H1 (cell line): Measurements from ENCODE around the gene HAS3. TPM values are rescaled to one million over a fixed set of nuclear protein-coding genes. Genes with fewer than 3 reads are reported as not detected.

Experiments
- CEBPB ChIP-seq: IDR thresholded peaks from 2 replicates; pipeline ENCODE4 v1.6.1; 2012; ENCODE audit warnings: low read depth, low read length
- KDM1A ChIP-seq: fragments of 200-600, 300-600 bp; sonication (generic); IDR thresholded peaks from 2 replicates; pipeline ENCODE4 v1.7.1; 2016; ENCODE audit warnings: mild to moderate bottlenecking, low read length, borderline replicate concordance
- PHF8 ChIP-seq: fragments of 200-600 bp; sonication (generic); conservative IDR thresholded peaks from 2 replicates; pipeline ENCODE4 v1.7.1; 2012; ENCODE audit warnings: low read depth, mild to moderate bottlenecking, inconsistent platforms, low read length, moderate library complexity
- POLR2AphosphoS5 ChIP-seq: IDR thresholded peaks from 2 replicates; pipeline ENCODE4 v1.6.1; 2011; ENCODE audit warnings: low read depth, low read length
- RNF2 ChIP-seq: fragments of 200-900, 300-1000 bp; sonication (generic); IDR thresholded peaks from 2 replicates; pipeline ENCODE4 v1.7.1; 2016; ENCODE audit warnings: borderline replicate concordance, low read depth, mild to moderate bottlenecking, antibody characterized with exemption, low read length; ENCODE audit not compliant: poor library complexity, severe bottlenecking; ENCODE audit errors: missing control alignments
- SAP30 ChIP-seq: fragments of 300-600 bp; sonication (generic); IDR thresholded peaks from 2 replicates; pipeline ENCODE4 v1.7.1; 2012; ENCODE audit warnings: low read length, moderate library complexity, mild to moderate bottlenecking, inconsistent platforms; ENCODE audit not compliant: insufficient read depth, insufficient replicate concordance
- SIN3A ChIP-seq, 2 experiments: IDR thresholded peaks in 1 of 2; conservative IDR thresholded peaks in 1 of 2; 2 replicates each; pipeline ENCODE4 v1.6.1; 2011 to 2012; ENCODE audit warnings: low read length in 2 of 2, improper control_type of control experiment in 1 of 2, low read depth in 1 of 2, mild to moderate bottlenecking in 1 of 2
- TAF7 ChIP-seq: optimal IDR thresholded peaks from 2 replicates; pipeline ENCODE3; 2011; ENCODE audit warnings: low read depth, mild to moderate bottlenecking, inconsistent platforms, low read length, moderate library complexity, borderline replicate concordance
- TCF12 ChIP-seq: IDR thresholded peaks from 2 replicates; pipeline ENCODE4 v1.6.1; 2011; ENCODE audit warnings: low read depth, mild to moderate bottlenecking, low read length
- ZNF274 ChIP-seq: IDR thresholded peaks from 2 replicates; pipeline ENCODE4 v1.7.0; 2012; ENCODE audit warnings: low read length, borderline replicate concordance; ENCODE audit errors: extremely low read depth
- polyA plus RNA-seq, 7 experiments: library from polyadenylated mRNA; depleted of rRNA in 3 of 7; stranded (reverse) in 5 of 7; unstranded in 2 of 7; fragments of >200 nt in 5 of 7; fragments of 200-250 nt in 2 of 7; gene quantifications; 1 replicate in 5 of 7; 2 replicates in 1 of 7; 4 replicates in 1 of 7; pipeline versions ENCODE4 v1.2.1 to v1.2.3, GENCODE V29; 2011 to 2013; ENCODE audit warnings: missing spikeins in 2 of 7, mixed read lengths in 2 of 7
- total RNA-seq: library from RNA; stranded (reverse); fragmentation: NEBNext Ultra II Directional; extraction: Animal tissue kit (Norgen Biotek cat#: 25700); gene quantifications from 2 replicates; pipeline ENCODE4 v1.2.1, GENCODE V29; 2021
- TF ChIP-seq, protein P1 (sequence below): fragments of 300-600 bp; sonication (generic); IDR thresholded peaks from 2 replicates; pipeline ENCODE4 v1.7.1; 2012; ENCODE audit warnings: low read length, moderate library complexity, mild to moderate bottlenecking, inconsistent platforms; ENCODE audit not compliant: insufficient replicate concordance

Gene HAS3
- total and polyA plus RNA-seq, 2 of the 8 experiments (the other 6 are each of a cell fraction or from before 2014, with no cell fraction given), result 32.1 to 69.6 TPM

GRCh38 chr16:69110406-69110805, 5.0 kb downstream of the HAS3 start (continued):
- TF ChIP-seq, protein P1, sequence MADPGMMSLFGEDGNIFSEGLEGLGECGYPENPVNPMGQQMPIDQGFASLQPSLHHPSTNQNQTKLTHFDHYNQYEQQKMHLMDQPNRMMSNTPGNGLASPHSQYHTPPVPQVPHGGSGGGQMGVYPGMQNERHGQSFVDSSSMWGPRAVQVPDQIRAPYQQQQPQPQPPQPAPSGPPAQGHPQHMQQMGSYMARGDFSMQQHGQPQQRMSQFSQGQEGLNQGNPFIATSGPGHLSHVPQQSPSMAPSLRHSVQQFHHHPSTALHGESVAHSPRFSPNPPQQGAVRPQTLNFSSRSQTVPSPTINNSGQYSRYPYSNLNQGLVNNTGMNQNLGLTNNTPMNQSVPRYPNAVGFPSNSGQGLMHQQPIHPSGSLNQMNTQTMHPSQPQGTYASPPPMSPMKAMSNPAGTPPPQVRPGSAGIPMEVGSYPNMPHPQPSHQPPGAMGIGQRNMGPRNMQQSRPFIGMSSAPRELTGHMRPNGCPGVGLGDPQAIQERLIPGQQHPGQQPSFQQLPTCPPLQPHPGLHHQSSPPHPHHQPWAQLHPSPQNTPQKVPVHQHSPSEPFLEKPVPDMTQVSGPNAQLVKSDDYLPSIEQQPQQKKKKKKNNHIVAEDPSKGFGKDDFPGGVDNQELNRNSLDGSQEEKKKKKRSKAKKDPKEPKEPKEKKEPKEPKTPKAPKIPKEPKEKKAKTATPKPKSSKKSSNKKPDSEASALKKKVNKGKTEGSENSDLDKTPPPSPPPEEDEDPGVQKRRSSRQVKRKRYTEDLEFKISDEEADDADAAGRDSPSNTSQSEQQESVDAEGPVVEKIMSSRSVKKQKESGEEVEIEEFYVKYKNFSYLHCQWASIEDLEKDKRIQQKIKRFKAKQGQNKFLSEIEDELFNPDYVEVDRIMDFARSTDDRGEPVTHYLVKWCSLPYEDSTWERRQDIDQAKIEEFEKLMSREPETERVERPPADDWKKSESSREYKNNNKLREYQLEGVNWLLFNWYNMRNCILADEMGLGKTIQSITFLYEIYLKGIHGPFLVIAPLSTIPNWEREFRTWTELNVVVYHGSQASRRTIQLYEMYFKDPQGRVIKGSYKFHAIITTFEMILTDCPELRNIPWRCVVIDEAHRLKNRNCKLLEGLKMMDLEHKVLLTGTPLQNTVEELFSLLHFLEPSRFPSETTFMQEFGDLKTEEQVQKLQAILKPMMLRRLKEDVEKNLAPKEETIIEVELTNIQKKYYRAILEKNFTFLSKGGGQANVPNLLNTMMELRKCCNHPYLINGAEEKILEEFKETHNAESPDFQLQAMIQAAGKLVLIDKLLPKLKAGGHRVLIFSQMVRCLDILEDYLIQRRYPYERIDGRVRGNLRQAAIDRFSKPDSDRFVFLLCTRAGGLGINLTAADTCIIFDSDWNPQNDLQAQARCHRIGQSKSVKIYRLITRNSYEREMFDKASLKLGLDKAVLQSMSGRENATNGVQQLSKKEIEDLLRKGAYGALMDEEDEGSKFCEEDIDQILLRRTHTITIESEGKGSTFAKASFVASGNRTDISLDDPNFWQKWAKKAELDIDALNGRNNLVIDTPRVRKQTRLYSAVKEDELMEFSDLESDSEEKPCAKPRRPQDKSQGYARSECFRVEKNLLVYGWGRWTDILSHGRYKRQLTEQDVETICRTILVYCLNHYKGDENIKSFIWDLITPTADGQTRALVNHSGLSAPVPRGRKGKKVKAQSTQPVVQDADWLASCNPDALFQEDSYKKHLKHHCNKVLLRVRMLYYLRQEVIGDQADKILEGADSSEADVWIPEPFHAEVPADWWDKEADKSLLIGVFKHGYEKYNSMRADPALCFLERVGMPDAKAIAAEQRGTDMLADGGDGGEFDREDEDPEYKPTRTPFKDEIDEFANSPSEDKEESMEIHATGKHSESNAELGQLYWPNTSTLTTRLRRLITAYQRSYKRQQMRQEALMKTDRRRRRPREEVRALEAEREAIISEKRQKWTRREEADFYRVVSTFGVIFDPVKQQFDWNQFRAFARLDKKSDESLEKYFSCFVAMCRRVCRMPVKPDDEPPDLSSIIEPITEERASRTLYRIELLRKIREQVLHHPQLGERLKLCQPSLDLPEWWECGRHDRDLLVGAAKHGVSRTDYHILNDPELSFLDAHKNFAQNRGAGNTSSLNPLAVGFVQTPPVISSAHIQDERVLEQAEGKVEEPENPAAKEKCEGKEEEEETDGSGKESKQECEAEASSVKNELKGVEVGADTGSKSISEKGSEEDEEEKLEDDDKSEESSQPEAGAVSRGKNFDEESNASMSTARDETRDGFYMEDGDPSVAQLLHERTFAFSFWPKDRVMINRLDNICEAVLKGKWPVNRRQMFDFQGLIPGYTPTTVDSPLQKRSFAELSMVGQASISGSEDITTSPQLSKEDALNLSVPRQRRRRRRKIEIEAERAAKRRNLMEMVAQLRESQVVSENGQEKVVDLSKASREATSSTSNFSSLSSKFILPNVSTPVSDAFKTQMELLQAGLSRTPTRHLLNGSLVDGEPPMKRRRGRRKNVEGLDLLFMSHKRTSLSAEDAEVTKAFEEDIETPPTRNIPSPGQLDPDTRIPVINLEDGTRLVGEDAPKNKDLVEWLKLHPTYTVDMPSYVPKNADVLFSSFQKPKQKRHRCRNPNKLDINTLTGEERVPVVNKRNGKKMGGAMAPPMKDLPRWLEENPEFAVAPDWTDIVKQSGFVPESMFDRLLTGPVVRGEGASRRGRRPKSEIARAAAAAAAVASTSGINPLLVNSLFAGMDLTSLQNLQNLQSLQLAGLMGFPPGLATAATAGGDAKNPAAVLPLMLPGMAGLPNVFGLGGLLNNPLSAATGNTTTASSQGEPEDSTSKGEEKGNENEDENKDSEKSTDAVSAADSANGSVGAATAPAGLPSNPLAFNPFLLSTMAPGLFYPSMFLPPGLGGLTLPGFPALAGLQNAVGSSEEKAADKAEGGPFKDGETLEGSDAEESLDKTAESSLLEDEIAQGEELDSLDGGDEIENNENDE, result no peak
- TF ChIP-seq KDM1A (no peak), RNF2 (no peak), SIN3A (conservative IDR thresholded peaks at IDR 0.05 in 1 of 2, IDR thresholded peaks at IDR 0.05 in 1 of 2; ENCODE audit: low read depth in 1 of 2, low read length in 2 of 2) (no peak), TCF12 (no peak), PHF8 (no peak), SAP30 (no peak), ZNF274 (no peak), POLR2AphosphoS5 (no peak), TAF7 (no peak), CEBPB (no peak)
